GM21576 (cell line): ENCODE measurements around the gene C21orf91.

Source experiments
- ATAC-seq: cut with Tn5 transposase; IDR thresholded peaks from one replicate; pipeline ENCODE4 v1.9.1; 2021; ENCODE audit warnings: mild to moderate bottlenecking, moderate library complexity; ENCODE audit not compliant: unreplicated experiment

The C21orf91 gene

DNA sequence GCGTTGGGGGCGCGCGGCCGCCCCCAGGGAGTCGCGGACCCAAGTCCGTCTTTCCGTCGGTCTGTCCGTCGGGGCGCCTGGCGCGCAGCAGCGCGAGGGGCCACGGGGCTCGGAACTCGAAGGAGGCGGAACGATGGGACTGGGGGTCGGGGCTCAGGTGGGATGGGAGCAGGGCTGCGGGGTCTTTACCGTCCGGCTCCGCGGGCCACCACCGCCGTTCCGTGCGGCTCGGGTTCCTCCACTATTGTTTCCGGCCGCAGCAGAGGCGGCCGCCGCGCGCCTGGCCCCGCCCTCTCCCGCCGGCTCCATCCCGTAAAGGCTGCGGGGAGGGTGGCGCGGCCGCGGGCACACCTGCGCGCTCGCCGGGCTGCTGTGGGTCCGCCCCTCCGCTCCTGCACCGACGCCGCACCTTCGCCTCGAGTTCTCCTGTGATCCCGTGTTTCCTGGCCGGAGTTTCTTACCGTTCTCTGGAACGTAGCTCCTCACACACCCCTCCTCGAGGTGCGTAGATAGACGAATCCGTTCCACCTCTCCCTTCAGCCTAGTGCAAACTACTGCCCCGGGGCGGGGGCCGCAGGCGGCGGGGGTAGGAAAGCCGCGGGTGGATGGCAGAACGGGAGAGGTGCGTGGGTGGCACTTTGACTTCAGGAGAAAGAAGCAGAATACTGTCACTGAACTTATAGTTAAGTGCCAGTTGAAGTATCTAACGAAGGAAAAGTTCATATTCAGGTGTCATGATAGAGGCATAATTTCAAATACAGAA is at the start of gene C21orf91:
Gene C21orf91, minus strand, starts transcription at position 243 of the 763 bp plus-strand sequence. CDS start 1,038 bp downstream, outside the sequence.
- peak; percentile 88 for ATAC-seq

DNA sequence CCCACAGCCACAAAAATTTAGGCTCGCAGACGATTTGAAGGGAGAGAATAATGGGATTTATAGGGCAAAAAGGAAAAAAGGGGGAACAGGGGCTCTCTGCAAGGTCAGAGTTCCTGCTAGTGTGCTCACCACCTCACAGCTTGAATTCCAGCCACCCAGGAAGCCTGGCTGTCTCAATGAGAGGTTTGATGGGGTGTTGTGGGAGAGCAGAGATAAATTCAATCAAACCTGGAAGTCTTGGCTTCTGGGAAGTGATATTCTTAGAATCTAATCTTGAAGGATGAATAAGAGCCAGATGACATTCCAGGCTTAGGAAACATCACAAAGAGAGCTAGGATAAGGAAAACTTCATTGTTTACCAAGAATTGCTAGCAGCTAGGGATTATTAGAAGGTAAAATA is 47.4 kb upstream of the C21orf91 start:
- ATAC-seq = no peak

DNA sequence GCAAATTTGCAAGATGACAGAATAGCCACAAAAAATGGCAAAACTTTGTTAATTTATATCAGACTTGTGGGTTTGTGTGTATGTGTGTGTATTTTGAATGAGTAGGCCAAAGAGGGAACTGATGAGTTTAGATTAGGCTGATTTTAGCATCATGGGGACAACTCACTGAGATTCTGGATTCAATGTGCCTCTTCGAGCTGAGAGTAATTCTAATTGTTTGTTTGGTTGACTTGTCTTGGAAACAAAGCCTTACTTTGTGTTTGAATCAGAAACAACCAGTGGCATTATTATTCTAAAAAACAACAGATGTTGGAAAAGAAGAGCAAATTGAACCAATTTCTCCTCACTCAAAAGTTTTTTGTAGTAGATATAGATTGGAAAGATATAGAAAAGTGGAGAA is 40.5 kb upstream of the C21orf91 start:
- ATAC-seq = no peak

DNA sequence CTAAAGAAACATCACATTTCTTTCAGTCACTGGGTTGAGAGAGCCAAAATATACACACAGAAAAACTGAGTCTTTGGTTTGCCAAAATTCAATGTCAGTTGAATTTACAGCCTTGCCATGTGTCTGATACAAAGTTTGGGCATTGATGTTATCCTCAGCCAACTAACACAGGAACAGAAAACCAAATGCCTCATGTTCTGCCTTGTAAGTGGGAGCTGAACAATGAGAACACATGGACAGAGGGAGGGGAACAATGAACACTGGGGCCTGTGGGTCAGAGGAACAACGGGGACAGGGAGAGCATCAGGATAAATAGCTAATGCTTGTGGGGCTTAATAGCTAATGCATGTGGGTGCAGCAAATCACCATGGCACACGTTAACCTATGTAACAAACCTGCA is 39.6 kb upstream of the C21orf91 start:
- no peak for ATAC-seq

DNA sequence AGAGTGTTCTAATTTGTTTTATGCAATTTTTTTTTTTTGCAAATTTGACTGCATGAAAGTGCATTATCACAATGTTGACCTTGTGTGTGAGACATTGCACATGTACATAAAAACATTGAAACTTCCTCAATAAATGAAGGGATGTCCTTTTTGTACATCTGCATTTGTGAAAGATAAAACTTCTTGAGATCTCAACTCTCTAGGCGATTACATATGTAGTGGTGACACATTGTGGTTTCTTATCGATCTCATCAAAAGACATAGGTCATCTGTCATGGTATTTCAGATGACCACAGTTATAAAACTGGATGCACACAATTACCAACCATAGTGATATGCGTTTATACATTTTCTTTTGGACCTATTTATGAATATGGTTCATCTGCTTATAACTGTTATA is 35.6 kb upstream of the C21orf91 start:
- no peak for ATAC-seq

DNA sequence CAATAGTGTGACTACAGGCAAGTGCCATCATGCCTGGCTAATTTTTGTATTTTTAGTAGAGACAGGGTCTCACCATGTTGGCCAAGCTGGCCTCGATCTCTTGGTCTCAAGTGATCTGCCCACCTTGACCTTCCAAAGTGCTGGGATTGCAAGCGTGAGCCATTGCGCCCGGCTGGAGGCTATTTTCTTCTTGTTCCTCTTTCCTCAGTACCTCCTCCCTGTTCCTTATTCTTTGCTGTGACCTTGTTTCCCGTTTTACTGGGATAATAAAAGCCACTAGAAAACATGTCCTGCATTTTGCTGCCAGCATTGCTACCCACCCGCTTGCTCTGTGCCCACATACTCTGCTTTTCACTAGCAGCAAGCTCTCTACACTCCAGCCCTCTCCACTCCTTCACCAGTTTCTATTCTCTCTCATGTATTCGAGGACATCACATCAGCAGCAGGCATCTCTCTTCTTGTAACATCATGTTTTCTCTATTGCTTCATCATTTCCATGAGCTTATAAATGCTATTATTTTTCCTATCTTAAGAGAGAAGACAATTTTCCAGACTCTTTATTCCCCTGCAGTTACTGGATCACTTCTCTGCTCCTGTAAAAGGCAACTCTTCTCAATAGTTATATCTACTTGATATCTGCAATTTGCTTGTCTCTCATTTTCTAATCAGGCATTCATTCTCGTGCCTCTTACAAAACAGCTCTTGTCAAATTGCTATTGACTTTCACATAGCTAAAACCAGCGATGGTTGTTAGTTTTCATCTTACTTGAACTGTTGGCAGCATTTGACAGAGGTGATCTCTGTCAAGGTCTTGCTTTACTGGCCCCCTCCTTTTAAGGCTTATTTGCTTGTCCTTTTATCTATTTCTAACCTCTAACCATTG is 34.5 kb upstream of the C21orf91 start:
- no peak for ATAC-seq

DNA sequence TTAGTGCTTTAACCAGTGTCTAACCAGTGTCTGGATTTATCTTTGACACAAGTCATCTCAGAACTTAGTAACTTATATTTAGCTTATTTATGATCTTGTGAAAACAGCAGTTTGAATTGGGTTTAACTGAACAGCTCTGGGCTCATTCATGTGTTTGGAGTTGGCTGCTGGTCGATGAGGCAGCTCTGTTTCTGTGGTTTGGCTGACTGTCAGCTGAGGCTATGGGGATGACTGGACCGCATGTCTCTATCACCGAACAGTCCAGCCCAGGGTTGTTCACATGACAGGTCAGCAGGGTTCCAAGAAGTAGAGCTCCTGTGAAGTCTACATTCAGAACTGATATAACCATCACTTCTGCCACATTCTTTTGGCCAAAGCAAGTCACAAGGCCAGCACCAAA is 29.1 kb upstream of the C21orf91 start:
- ATAC-seq = peak; percentile 94

DNA sequence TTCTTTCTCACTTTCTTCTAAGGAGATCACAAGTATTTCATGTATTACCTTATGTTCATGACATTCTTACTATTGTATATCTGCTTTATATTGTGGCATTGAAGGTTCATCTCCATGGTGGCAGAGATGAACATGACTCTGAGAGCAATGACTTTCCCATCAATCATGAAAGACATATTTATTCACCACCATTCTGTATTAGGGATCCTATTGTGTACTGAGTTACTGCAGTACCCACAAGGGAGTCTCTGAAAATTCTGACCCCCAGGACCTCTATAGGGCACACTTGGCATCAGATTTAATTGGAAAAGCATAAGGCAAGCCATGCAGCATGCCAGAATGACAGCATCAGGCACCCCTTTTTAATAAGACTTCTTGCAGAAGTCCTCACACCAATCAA is 21.9 kb upstream of the C21orf91 start:
- no peak for ATAC-seq

DNA sequence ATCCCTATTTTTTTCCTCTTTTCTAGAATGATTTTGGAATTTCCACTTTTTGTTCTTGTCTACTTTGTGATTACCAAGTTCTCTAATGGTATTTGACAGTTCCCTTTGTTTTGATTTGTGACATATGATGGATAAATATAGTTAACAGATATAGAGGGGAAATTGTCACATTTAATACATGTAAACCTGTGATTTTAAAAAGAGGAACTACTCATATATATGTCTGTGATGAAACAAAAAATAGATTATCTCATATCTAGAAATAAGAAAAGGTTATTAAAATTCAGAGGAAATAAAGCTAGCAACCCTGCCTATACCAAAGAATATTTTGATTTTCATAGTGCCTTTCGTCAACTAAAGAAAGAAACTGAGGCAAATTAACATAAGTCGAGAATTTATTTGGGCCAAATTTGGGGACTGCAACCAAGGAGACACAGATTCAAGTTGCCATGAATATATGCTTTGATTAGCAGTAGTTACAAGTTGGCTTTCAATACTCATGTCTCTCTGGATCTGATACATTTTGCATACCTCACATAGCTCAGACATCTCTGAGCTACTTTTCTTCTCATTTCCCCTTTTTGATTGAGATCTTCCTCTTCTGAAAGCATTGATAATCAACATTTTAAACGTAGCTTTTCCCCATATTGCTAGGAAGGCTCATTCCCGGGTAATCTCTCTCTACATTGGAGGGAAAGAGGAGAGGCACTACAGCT is 15.6 kb upstream of the C21orf91 start:
- peak; percentile 75 for ATAC-seq

DNA sequence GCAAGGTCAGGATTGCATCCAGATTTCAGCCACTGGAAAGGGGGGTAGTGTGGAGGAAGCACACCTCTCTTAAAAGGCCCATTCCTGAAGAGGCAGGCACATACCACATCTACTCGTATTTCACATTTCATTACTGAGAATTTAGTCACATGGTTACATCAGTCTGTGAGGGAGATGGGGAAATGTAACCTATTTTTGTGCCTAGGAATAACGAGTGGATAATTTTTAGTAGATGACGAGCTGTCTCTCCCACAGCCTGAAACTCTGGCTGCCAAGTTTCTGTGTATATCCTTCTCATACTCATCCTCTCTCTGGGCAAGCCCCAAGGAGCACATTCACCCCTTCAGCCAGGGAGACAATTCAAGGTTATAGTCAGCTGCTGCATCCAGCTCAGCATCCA is 10.3 kb upstream of the C21orf91 start:
- no peak for ATAC-seq

DNA sequence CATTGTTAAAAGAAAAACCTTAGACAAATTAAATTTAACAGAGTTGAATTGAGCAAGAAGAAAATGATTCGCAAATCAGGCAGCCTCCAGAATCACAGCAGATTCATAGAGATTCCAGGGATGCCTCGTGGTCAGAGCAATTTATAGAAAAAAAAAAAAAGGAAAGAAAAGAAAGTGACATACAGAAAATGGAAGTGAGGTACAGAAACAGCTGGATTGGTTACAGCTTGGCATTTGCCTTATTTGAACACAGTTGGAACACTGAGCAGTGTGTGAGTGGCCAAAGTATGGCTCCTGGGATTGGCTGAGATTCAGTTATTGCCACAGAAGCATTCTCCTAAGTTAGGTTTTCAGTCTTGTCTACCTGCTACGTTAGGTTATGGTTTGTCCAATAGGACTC is 9.1 kb upstream of the C21orf91 start:
- no peak for ATAC-seq

DNA sequence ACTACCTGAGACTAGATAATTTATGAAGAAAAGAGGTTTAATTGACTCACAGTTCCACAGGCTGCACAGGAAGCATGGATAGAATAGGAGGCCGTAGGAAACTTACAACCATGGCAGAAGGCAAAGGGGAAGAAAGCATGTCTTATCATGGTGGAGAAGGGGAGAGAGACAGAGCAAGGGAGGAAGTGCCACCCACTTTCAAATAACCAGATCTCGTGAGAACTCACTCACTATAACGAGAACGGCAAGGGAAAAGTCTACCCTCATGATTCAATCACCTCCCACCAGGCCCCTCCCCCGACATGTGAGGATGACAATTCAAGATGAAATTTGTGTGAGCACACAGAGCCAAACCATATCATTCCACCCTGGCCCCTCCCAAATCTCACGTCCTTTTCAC is 4.7 kb upstream of the C21orf91 start:
- ATAC-seq = no peak

DNA sequence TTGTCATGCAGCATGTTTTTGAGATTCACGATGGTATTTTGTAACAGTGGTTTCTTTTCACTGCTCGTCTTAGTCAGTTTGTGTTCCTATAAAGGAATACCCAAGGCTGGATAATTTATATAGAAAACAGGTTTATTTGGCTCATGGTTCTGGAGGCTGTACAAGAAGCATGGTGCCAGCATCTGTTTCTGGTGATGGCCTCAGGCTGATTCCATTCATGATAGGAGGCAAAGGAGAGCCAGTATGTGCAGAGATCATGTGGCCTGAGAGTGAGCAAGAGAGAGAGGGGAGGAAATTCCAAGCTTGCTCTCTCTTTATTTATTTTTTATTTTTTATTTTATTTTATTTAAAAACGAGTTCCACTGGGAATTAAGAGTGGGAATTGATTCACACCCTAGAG is 2.0 kb upstream of the C21orf91 start:
- no peak for ATAC-seq

DNA sequence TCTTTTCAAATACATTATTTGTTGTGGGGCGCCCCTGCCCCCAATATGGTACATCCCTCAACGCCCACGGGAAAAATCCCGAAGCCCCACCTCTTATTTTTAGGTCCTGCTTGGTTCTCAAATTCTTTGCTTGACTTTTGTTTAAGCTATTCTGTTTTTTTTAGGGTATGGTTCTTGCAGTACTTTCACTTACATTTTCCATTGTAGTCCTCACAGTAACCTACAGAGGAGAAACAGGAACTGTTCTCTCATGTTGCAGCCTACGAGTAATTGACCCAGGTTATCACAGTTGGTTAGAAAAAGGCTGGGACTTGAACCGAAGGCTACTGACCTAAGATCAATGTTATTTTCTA is 697 bp upstream of the C21orf91 start:
- peak; percentile 68 for ATAC-seq

DNA sequence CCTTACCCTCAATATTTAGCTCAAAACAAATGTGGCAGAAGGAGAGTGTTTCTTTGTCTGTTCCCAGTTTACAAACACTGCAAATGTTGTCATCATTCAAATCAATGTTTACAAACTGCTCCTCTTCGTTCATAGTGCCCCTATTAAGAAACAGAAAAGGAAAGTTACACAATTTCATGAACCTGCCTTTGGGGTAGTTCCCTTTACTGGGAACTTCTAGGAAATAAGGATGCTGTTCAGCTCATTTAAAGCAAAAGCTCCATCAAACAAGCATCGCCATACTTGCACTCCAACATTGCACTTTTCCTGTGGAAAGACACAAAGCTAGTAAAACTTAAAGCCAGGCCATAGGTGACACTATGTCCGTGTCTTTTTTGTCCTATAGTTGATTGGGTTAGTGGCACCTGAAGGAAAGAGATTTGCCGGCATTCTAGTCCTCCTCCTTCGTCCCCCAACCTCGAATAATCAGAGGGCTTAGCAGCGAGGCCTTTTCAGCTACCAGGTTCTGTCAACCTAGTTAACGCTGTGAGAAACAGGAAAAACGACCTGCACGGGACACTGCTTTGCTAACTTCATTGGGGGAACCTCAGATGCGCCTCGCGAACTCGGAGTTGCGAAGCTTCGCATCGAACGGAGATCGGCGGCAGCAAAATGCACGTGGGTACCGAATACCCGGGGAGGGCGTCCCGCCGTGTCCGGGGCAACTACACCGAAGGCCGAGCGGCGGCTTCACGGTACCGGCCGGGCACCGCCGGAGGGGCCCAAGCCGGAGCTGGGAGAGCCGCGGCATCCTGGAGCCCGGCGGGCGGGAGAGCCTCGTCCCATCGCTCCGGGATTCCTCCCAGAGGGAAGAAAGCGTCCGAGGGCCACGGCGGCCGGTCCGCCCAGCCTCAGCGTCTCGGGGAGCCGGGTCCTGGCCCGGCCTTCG is 706 bp downstream of the C21orf91 start:
- peak; percentile 11 for ATAC-seq

DNA sequence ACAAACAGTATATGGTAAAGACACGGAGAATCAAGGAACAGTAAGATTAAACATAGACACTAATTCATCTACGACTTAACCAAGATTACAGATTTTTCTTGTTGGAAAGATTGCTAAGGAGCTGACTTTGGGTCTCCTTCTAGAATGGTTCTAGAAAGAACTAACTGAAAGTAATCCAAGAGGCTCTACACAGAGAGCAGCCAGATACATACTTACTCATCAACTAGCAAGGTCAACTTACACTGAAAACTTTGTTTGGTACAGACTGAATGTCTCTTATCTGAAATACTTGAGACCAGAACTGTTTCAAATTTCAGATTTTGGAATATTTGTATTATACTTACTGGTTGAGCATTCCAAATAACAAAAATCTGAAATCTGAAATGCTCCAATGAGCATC is 5.8 kb downstream of the C21orf91 start:
- no peak for ATAC-seq

DNA sequence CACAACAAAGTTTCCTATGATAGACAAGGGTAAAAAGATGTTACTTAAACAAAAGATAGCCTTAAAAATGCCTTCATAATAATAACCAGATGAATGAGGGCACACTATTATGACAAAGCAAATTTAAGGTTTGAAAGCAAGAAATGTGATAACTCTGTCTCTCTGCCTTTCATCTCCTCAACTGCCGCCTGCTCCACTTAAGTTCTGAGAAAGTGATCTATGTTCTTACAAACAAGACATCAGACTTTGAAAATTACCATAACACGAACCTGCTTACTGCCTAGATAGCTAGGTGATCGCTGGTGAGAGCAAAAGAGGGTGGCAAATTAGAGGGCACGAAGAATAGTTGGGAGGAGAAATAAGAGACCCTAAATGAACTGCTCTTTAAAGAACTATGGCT is 13.2 kb downstream of the C21orf91 start:
- ATAC-seq = no peak

DNA sequence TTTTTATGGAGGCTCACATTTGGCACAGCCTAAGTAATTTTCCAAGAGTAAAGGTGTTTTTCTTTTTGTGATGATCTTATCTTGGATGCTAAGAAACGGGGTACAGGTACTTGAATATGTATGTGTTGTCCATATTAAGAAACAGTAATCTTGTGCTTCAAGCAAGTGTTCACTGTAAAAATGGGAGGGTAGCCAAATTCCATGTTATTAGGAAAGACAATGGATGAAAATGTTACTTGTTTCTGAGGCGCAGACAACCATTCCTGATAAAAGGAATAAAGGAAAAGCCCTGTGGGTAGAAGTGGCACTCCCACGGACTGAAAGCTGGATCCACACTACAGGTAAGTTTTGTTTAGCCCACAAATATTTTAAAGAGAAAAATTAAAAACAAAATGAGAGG is 15.6 kb downstream of the C21orf91 start:
- no peak for ATAC-seq

DNA sequence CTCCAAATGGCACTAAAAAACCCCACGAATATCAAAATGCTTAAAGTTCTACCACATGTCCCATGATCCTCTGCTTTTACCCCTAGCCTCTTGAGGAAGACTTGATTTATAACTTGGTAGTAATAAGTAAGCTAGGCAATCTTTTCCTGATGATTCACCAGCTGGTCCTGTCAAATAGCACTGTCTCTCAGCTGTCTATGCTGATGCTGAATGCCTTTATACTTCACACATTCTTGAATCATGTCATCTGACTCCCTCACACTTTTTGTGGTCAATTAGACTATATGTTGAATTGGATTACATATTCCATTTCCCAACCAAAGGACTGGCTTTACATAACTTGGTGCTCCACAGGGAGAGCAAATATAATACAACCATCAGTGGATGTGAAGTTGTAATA is 16.6 kb downstream of the C21orf91 start:
- ATAC-seq = no peak

DNA sequence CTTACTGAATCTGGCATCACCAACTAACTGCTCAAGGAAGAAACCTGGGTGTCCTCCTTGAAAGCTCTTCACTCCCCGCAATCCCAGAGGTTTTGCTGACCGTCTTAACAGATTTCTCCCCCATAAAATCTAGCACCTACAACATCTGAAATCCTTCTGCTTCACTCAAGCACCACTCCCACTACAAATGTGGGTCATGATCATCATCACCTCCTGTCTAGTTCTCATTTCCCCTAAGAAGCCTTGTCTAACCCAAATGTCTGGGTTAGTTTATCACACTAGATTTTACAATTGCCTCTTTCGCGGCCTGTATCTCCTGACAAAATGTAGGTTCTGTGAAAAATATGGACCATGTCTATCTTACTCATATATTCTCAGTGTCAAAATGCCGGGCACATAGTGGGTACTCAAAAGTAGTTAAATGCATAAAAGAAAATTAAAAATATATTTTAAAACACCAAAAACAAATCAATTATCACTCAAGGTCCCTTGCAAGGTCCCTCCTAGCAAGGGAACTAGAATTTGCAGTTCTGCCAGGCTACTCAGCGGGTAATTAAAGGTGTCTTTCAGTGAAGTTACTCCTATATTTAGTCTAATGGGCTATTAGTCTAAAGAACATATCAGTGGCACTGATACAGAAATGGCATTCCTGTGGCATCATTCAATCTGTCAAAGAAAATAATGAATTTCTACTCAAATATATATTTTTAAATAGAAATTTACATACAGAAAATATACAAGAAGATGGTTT is 19.6 kb downstream of the C21orf91 start:
- no peak for ATAC-seq
